HG03175 (cell line): ENCODE results near the gene ZNF684.
"Not testable (repeated sequence)": the region's sequence is repeated elsewhere in the genome, so short reads cannot be mapped to it uniquely, and the experiment has no call there.

ENCODE experiments used
- ATAC-seq: cut with Tn5 transposase; IDR thresholded peaks from one replicate; pipeline ENCODE4 v1.9.1; 2021; ENCODE audit warnings: mild to moderate bottlenecking, moderate library complexity; ENCODE audit not compliant: unreplicated experiment

ZNF684 gene

GRCh38 chr1:40567825-40568224, 36.4 kb downstream of the ZNF684 start:
- ATAC-seq, result no peak

- ATAC-seq, result not testable (repeated sequence)
Measured at GRCh38 chr1:40574805-40575204, 43.4 kb downstream of the ZNF684 start.

- ATAC-seq, result no peak
Measured at GRCh38 chr1:40575336-40575735, 43.9 kb downstream of the ZNF684 start.

GRCh38 chr1:40582116-40582515, 50.7 kb downstream of the ZNF684 start:
- no peak for ATAC-seq

GRCh38 chr1:40583980-40584379, 52.5 kb downstream of the ZNF684 start:
- no peak for ATAC-seq

- ATAC-seq, result no peak
Measured at GRCh38 chr1:40588586-40588985, 57.1 kb downstream of the ZNF684 start.

- no peak for ATAC-seq
Measured at GRCh38 chr1:40592107-40592803, 60.8 kb downstream of the ZNF684 start.

- ATAC-seq, result no peak
Measured at GRCh38 chr1:40593449-40594186, 62.2 kb downstream of the ZNF684 start.

- ATAC-seq, result no peak
Measured at GRCh38 chr1:40594187-40594531, 62.7 kb downstream of the ZNF684 start.

GRCh38 chr1:40595623-40596022, 64.2 kb downstream of the ZNF684 start:
- no peak for ATAC-seq
